Measurements from ENCODE around the gene SYNE1. TPM values are rescaled to one million over a fixed set of nuclear protein-coding genes. Genes with fewer than 3 reads are reported as not detected.
"Not testable (repeated sequence)": the region's sequence is repeated elsewhere in the genome, so short reads cannot be mapped to it uniquely, and the experiment has no call there.

Gene SYNE1
- total RNA-seq, 1 donor from 2014 or later = 288 TPM

DNA sequence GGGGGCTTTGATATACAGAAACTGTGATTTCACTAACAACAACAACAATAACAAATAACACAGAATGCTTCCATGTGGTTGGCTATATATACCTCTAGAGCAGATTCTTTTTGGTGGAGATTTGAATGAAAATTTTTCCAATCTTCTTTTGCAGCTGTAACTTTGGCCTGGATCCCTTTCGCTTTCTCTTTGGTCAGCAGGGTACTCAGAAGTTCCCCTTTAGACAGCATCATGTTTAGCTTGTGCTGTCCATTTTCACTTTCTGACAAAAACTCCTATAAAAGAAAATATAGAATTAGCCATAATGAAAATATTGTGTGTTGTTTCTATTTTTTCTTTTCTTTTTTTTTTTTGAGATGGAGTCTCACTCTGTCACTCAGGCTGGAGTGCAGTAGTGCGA, 264.2 kb downstream of the SYNE1 start:
- no peak for DNase-seq (ENCODE audit: low spot score)

DNA sequence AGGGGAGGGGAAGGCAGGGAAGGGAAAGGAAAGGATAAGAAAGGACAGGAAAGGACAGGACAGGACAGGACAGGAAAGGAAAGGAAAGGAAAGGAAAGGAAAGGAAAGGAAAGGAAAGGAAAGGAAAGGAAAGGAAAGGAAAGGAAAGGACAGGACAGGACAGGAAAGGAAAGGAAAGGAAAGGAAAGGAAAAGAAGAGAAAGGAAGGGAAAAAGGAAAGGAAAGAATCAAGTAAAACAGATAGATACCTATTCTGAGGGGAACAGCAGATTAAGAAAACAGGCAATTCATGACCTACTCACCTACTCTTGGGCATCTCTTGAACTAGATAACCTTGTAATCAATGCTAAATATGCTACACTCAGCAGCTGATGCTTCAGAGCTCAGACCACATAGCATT, 265.4 kb downstream of the SYNE1 start:
- no peak for DNase-seq (ENCODE audit: low spot score)

DNA sequence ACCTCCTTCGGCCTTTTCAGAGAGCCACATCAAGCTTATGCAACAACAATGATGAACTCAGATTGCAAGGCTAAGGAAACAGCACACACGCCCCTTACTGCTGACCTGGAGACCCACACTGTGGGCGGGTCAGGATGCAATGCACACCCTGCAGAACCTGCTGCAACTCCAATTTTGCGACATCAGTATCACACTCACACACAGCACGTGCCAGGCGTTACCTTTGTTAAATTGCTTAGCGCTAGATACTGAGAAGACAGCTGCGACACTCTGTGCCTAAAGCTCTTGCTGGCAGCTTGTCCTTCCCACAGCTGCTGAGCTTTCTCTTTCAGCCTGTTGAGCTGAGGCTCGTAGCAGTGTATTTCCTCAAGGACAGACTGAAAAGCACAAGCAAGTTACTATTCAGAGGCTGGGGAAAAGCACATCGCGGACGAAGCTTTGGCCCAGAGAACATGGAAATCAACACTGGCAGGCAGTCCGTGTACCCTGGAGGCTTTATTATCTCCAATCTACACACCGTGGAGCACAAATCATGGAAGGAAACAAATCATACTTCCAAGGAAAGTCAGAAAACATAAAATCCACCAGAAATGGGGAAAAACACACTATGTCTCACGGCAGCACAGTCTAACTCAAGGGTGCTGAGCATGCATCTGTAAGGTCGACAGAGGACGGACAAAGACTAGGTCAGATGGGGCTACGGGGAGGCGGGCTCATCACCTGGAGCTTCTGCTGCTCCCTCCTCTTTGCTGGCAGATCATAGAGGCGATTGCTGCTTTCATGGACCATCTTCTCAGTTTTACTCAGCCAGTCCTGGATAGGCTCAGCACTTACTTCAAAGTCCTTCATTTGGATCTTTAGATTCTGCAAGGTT, 268.2 kb downstream of the SYNE1 start:
- DNase-seq (ENCODE audit: low spot score) = peak; percentile 17

DNA sequence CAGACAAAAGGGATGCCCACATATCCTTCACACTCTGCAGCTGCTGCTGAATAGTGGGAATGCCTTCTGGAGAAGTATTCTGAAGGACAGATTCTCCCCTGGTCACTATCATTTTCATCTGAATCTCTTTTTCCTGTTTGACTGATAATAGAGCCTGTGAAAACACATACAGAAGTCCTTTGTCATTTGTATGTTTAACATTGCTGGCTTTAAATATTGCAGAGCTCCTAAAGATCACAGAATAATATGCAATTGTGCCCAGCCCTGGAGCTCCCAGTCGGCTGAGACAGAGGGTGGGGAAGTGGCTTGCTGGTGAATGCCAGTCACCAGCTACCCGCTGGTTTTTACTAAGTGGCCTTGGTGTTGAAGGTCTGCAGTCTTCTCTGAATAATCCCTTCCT, 272.3 kb downstream of the SYNE1 start:
- DNase-seq (ENCODE audit: low spot score) = no peak

DNA sequence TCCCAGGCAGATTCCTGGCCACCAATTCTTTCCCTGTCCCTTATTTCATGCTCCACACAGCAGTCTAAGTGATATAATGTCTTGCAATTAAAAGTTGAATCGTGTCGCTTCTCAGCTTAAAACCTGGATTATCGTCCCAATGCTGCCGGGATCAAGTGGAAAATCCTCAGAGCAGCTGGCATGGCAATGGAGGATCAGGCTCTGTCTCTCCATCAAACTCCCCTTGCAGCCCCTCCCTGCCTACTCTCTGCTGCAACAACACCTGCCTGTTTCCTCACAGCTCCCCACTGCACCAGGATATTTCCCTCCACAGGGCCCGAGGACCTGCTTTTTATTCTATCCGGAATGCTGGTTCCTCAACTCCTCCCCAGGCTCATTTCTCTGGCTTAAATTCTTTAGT, 277.1 kb downstream of the SYNE1 start:
- DNase-seq (ENCODE audit: low spot score) = no peak

DNA sequence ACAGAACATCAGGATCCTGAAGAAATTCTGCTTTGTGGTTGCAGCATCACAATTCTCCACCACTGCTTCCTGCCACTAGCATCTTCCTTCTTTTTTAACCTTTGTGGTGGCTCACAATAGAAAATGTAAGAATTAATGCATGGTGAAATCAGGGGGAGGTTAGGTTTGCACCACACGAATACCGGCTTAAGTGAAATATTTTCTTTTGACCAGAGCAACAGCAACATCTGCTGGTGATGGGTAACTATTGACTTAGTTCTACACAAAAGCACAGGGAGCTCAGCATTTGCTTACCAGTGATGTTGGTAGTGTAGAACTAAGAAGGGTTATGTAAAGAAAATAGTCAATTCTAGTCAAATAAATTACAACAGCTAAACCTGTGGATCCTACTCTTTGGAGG, 280.5 kb downstream of the SYNE1 start:
- DNase-seq (ENCODE audit: low spot score) = no peak

DNA sequence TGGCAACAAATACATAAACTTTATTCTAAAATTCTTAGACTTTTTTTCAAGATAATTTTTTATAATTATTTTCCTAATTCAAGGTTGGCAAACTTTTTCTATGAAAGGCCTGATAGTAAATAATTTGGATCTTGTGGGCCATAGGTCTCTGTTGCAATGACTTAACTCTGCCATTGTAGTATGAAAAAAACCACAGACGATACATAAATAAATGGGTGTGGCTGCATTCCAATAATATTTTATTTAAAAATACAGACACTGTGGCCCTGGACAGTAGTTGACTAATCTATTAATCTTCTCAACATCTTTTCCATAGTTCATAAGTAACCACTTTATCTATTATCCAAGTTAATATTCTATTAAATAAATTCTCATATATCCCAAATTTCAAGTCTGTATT, 281.1 kb downstream of the SYNE1 start:
- DNase-seq (ENCODE audit: low spot score) = no peak

DNA sequence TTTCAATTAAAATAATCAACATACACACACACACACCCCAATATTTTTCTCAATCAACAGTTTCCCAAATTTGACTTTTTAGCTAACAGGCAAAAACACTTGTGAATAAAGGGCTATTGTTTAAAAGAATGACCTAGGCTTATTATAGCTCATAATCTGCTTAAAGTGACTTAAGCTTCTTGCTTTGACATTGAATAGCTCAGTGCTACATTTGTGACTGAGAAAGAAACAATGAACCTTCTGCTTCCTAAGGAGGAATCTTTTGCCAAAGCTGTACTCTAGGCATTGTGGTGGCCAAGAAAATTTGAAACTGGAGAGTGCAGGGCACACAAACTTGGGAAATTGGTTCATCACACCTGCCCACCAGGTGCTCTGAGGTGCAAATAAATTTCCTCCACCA, 282.0 kb downstream of the SYNE1 start:
- DNase-seq (ENCODE audit: low spot score) = no peak

DNA sequence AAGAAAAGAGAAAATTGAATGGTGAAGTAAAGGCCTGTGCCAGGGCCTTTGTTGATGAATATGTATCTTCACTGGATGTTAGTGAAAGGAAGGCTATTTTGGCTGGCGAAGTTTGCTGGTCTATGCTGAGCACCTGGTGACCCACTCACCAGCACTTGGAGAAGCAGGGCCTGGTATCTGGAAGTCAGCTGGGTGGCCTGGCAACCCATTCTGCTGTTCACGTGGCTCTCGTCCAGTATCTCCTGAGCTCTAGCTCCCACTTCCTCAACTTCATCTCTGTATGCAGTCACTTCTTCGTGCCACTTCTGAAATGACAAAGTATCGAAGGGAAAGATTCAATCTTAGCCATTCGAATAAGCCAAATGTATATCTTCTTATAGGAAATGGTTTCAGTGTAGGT, 283.7 kb downstream of the SYNE1 start:
- DNase-seq (ENCODE audit: low spot score) = no peak

DNA sequence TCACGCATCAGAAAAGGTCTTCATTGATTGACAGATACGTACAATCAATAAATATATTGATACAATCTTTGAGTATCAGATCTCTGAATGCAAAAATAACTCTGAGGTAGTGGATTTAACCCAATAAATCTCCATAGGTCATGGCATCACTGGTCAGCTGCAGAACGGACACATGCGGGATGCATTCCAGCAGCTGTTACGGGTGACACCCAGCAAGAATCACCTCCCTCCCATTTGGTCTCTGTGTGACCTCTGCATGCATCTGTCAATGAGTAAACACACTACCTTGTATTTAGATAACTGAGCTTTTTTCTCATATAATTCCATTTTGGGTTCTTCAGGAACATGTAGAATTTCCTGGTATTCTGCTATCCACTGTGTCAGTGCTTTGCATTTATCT, 285.4 kb downstream of the SYNE1 start:
- DNase-seq (ENCODE audit: low spot score) = no peak

DNA sequence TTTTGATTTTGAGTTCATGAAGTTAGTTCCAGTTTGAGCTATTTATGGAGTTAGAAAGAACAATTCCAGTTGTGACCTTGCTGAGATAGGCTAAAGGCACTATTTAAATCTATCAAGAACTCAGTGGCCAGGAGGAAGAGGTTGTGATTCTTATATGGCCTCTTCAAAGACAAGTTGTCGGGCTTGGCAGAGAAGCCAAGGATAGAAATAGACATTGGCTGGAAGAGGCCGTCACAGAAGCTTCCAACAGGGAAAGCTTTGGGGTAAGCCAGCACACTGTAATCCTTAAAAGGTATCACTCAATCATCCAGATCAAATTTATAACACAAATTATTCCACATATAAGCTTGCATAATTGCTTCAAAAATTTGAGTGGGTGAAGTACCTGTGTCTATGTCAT, 286.1 kb downstream of the SYNE1 start:
- no peak for DNase-seq (ENCODE audit: low spot score)

DNA sequence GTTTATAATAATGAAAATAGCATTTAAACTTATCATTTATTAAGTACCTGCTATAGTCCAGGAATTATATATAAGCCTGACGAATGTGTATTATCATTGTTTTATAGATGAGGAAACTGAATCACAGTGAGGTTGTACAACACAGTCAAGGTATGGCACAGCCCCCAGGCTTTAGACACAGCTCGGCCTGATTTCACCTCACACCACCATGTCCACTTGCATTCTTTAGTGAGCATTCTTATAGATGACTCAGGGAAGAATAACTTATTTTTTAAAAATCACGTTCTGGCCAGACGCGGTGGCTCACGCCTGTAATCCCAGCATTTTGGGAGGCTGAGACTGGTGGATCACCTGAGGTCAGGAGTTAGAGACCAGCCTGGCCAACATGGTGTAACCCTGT, 289.0 kb downstream of the SYNE1 start:
- DNase-seq (ENCODE audit: low spot score) = no peak

DNA sequence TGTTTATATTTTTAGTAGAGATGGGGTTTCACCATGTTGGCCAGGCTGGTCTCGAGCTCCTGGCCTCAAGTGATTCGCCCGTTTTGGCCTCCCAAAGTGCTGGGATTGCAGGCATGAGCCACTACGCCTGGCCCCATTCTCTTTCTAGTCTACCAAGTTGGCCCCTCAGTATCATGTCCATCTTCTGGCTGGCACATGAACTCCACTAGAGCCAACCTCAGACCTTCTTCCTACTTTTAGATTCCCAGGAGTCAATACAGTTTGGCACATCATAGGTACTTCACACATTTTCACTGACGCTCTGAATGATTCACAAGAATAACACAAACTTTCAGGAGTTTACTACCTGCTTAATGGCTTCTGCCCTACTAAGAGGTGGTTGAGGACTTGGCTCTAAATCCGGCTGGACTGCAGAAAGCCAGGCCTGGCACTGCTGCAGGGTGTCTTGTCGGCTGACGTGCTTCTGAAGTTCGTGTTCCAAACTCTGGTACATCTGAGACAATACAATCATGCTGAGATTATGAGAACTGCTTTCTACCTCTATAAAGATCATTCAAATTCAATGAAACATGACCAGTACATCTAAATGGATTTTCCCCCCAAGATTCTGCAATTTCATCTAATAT, 293.3 kb downstream of the SYNE1 start:
- DNase-seq (ENCODE audit: low spot score) = no peak

DNA sequence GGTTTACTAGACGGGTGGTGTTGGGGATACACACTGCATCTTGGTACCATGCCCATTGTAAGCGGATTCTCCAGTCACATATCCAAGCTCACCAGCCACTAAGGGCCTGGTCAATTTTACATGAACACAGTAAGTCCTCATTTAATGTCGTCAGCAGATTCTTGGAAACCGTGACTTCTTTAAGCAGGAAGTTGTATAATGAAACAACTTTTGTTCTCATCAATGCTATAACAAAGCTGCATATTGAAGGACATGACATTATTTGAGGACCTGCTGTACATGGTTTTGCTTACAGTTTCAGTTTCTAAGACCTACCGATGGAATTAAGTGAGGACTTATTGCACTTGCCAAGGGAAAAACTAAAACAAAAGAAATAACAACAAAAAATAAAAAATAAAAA, 295.6 kb downstream of the SYNE1 start:
- DNase-seq (ENCODE audit: low spot score) = no peak

DNA sequence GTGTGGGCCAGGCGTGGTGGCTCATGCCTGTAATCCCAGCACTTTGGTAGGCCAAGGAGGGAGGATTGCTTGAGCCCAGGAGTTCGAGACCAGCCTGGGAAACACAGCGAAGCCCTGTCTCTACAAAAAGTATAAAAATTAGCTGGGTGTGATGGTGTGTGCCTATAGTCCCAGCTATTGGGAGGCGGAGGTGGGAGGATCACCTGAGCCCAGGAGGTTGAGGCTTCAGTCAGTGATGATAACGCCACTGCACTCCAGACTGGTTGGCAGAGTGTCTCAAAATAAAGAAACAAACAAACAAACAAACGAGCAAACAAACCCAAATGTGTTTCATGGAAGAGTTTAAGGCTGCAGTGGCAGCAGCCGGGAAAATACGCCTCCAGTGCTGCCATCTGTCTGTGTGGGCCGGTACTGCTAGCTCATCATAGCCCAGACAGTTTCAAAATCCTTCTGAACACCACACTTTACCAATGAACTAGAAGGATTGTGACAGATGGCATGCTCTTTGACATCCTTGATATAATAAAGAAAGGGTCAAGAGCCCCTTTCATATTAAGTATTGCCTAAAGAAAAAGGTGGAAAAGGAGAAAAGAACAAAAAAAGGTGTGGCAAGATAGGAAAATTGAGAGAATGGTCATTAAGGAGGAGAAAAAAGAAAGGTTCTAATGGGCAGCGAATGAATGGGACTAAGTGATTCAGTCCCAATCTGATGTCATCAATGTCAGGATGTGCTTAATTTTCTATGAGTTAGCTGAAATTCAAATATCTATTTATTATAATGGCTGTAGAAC, 298.6 kb downstream of the SYNE1 start:
- DNase-seq (ENCODE audit: low spot score) = peak; percentile 8

DNA sequence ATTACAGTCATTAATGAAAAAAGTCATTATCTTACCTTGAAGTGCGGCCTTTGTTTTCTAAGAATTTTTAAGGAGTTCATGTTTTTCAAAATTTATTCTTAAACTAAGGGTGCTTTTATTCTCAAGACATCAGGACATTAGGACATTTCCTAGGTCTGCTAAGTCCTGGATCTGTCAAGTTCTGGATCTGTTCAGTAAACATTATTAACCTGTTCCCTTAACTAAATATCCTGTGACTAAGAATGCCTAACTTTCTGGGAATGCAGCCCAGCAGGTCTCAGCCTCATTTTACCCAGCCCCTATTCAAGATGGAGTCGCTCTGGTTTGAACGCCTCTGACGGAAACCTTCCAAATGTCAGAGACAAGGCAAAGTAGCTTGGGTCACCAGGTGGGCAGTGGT, 302.6 kb downstream of the SYNE1 start:
- DNase-seq (ENCODE audit: low spot score) = no peak

DNA sequence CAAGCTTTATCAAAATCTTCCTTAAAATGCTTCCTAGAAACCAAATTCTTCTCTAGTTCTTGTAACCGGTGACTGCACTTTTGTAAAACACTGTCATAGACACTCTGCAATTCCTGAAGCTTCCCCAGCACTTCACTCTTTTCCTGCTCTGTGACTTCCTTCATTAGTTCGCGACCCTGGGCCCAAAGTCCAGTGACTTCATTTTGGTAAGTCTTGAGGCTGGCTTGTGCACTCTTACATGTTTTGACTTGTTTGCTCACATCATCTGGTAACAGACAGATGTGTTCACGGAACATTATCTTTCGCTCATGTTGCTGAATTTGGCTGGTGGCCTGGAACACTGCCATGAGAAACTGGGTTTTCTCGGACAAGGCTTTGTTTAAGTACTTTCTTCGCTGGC, 306.2 kb downstream of the SYNE1 start:
- DNase-seq (ENCODE audit: low spot score) = no peak

DNA sequence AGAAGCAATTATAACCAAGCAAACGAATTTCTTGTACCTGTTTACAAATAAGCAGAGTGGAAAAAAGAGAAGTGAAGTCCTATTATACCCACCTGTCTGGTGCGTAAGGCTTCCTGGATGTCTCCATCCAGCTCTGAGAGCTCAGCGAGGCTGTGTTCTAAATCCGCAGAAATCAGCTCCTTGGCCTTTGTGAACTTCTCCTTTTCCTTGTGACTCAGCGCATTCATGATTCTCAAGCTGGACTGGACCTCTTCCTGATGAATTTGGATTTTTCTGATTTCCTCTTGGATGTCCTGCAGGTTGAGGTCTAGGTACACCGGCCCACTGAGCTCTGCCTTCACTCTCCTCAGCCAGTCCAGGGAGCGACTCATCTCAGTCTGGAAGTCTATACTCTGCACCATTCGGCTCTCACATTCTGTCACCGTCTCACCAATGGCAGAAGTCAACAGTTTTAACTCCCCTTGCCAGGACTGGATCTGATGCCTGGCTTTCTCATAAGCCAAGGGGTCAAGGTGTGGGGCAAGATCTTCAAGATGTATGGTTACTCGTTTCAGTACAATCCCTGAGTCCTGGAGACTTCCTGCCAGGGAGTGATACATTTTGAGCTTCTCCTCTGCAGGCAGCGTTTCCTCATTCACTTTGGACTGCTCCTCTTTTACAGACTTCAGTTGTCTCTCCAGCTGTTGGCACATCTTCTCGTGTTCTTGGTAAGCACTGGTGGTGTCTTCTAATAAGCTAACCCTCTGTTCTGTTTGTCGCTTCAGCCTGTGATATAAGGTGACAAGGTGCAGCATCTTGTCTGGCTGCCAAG, 307.3 kb downstream of the SYNE1 start:
- no peak for DNase-seq (ENCODE audit: low spot score)

DNA sequence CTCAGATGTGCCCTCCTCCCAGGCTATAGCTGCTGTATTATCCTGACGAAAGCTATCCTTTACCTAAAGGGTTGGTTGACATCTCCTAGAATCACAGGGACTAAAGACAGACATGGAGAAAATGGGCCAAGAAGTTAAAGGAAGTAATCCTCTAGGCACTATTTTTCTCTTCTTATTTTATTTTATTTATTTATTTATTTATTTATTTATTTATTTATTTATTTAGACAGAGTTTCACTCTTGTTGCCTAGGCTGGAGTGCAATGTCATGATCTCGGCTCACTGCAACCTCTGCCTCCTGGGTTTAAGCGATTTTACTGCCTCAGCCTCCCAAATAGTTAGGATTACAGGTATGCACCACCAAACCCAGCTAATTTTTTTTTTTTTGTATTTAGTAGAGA, 309.0 kb downstream of the SYNE1 start:
- DNase-seq (ENCODE audit: low spot score) = not testable (repeated sequence)

DNA sequence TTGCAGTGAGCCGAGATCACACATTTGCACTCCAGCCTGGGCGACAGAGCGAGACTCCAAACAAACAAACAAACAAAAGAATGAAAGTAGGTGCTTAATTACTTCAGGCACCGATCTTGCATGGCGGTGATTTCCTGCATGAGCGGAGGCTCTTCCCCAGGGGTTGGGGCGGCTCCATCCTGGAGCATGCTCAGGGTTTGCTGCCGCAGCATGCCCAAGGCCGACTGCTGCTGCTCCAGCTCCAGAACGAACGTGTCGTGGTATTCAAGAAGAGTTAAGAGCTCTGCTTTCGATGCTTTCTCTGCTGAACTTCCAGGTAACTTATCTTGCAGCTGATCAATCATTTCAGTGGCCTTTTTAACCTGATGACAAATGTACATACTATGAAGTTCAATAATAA, 313.8 kb downstream of the SYNE1 start:
- DNase-seq (ENCODE audit: low spot score) = no peak

DNA sequence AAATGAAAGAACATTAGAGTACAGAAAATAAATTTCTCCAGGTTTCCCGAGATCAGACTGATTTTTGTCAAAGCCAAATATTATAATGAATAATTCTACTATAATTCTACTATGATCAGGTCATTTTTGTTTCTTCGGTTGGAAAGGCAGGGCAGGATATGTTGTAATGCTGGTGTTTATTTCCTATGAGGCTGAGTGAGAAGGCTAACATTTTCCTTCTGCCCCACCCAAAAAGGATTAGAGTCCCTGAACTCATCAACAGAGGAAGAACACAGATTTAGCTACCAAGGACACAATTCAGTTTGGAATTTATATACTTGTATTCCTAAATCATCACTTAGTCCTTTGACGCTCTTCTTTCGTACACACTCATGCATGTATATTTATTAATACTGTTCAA, 318.9 kb downstream of the SYNE1 start:
- DNase-seq (ENCODE audit: low spot score) = peak; percentile 5

DNA sequence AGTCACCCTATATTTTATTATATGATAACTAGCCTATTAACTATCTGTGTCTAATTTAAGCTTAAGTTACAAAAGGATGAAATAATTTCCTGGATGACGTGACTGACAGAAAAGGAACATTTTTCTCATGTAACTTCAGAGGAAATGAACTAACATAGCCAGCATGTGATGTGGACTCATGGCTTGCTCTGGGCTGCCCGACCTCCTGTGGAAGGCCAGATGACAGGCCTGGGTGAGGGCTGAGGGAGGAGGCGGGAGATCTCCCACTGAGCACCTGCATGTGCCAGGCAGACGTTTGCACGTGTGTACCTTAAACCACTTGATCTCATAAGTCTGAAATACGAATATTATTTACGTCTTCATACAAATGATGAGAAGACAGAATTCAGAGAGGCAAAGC, 321.1 kb downstream of the SYNE1 start:
- no peak for DNase-seq (ENCODE audit: low spot score)
